Measurements from ENCODE around the gene CXXC1. TPM values are rescaled to one million over a fixed set of nuclear protein-coding genes. Genes with fewer than 3 reads are reported as not detected.

CXXC1 gene
- polyA plus RNA-seq, 3 donors = 30.9 to 227 (median 33.4) TPM

- Mint-ChIP-seq H3K36me3 (peaks cover 0 to 4% of the 10 kb centered on the region in 2 donors), H3K4me3 (peak overlapping the region; percentile 87 to 96), H3K4me1 (peaks cover 30% of the 10 kb centered on the region), H3K9me3 (peaks cover 0 to 13% (median 11%) of the 10 kb centered on the region in 7 donors), H3K27me3 (ENCODE audit: low read depth in 3 of 3) (peaks cover 2 to 13% (median 11%) of the 10 kb centered on the region in 3 donors), H3K27ac (peak overlapping the region; percentile 97 to 100 (median 100))
- Histone ChIP-seq H4K20me1 (ENCODE audit: insufficient read depth, low read length) (no peaks in the 10 kb centered on the region), H3K4me3 (replicated peaks in 1 of 3; ENCODE audit: low read depth in 2 of 3, low read length in 3 of 3) (peak overlapping the region in 1 of 3 experiments; percentile 80), H3K4me1 (ENCODE audit: control insufficient read depth in 1 of 2, insufficient read depth in 2 of 2, low read length in 2 of 2) (peaks cover 24 to 32% of the 10 kb centered on the region in 2 donors), H3K79me2 (ENCODE audit: insufficient read depth, low read length) (no peaks in the 10 kb centered on the region), H3K36me3 (replicated peaks in 1 of 2; ENCODE audit: control insufficient read depth in 1 of 2, insufficient read depth in 2 of 2, low read length in 2 of 2) (no peaks in the 10 kb centered on the region), H2AFZ (ENCODE audit: insufficient read depth, low read depth, low read length, poor library complexity, severe bottlenecking) (peak overlapping the region; percentile 88), H3K4me2 (replicated peaks; ENCODE audit: extremely low read depth, low read length, poor library complexity, severe bottlenecking) (peak overlapping the region; percentile 92), H3K27ac (ENCODE audit: low read depth in 1 of 2, low read length in 2 of 2) (peak overlapping the region; percentile 83 to 88), H3K9me3 (replicated peaks in 1 of 2; ENCODE audit: control insufficient read depth in 1 of 2, insufficient read depth in 1 of 2, low read length in 2 of 2) (peaks cover 3 to 7% of the 10 kb centered on the region in 2 donors), H3K27me3 (ENCODE audit: control insufficient read depth in 2 of 2, insufficient read depth in 2 of 2, low read length in 2 of 2) (peaks cover 0 to 8% of the 10 kb centered on the region in 2 donors), H3K9ac (ENCODE audit: insufficient read depth, low read length, poor library complexity, severe bottlenecking) (peak overlapping the region; percentile 23)
- WGBS (ENCODE audit: insufficient coverage) = 77% methylated on average over 6 of the region's 8 CpGs
- intact Hi-C loops (cut with micrococcal nuclease) = loop anchor here in 1 of 2 donors (5.0 kb wide), 1 partner anchor 40 kb away; the partner anchor contains the start of gene CFAP53
- DNase-seq = no peak
- TF ChIP-seq CTCF (IDR thresholded peaks at IDR 0.05) = no peak
Observed at GRCh38 chr18:50306944-50307343, 19.5 kb upstream of the CXXC1 start.

GRCh38 chr18:50301074-50301473, 13.6 kb upstream of the CXXC1 start:
- Mint-ChIP-seq H3K4me1 (peaks cover 18% of the 10 kb centered on the region), H3K9me3 (peaks cover 2 to 25% (median 20%) of the 10 kb centered on the region in 7 donors), H3K27ac (no peak overlapping the region), H3K4me3 (peak overlapping the region in 1 of 2 donors; percentile 58), H3K36me3 (peaks cover 4 to 11% of the 10 kb centered on the region in 2 donors), H3K27me3 (ENCODE audit: low read depth in 3 of 3) (peaks cover 22 to 42% (median 37%) of the 10 kb centered on the region in 3 donors)
- H3K4me1 ChIP-seq (ENCODE audit: control insufficient read depth in 1 of 2, insufficient read depth in 2 of 2, low read length in 2 of 2) = peaks cover 14 to 23% of the 10 kb centered on the region in 2 donors
- TF ChIP-seq CTCF (IDR thresholded peaks at IDR 0.05) = no peak
- H3K9me3 ChIP-seq (replicated peaks in 1 of 2; ENCODE audit: control insufficient read depth in 1 of 2, insufficient read depth in 1 of 2, low read length in 2 of 2) = peaks cover 3 to 7% of the 10 kb centered on the region in 2 donors
- H3K27ac ChIP-seq (ENCODE audit: low read depth in 1 of 2, low read length in 2 of 2) = no peak overlapping the region
- H3K4me3 ChIP-seq (replicated peaks in 1 of 3; ENCODE audit: low read depth in 2 of 3, low read length in 3 of 3) = no peak overlapping the region
- DNase-seq = no peak
- H2AFZ ChIP-seq (ENCODE audit: insufficient read depth, low read depth, low read length, poor library complexity, severe bottlenecking) = no peak overlapping the region
- no peaks in the 10 kb centered on the region for H4K20me1 ChIP-seq (ENCODE audit: insufficient read depth, low read length)
- H3K9ac ChIP-seq (ENCODE audit: insufficient read depth, low read length, poor library complexity, severe bottlenecking) = no peak overlapping the region
- H3K36me3 ChIP-seq (replicated peaks in 1 of 2; ENCODE audit: control insufficient read depth in 1 of 2, insufficient read depth in 2 of 2, low read length in 2 of 2) = no peaks in the 10 kb centered on the region
- H3K27me3 ChIP-seq (ENCODE audit: control insufficient read depth in 2 of 2, insufficient read depth in 2 of 2, low read length in 2 of 2) = peaks cover 17 to 39% of the 10 kb centered on the region in 2 donors
- intact Hi-C loops (cut with micrococcal nuclease) = no loop called here
- H3K4me2 ChIP-seq (replicated peaks; ENCODE audit: extremely low read depth, low read length, poor library complexity, severe bottlenecking) = no peak overlapping the region
- H3K79me2 ChIP-seq (ENCODE audit: insufficient read depth, low read length) = no peaks in the 10 kb centered on the region
- whole genome bisulfite sequencing (ENCODE audit: insufficient coverage) = 84% methylated on average over 2 of the region's 5 CpGs

All from CD14-positive monocyte (primary cell).